NOMO-1 treated with dmso at 0.1 percent for 144 hours (cell line): ENCODE results near the gene APOBEC3C.
A peak's percentile ranks its signal among the peaks of the same experiment; 100 is the strongest.
"Not testable (repeated sequence)": the region's sequence is repeated elsewhere in the genome, so short reads cannot be mapped to it uniquely, and the experiment has no call there.

ENCODE experiments used
- DNase-seq: peaks from one replicate; lab custom pipeline; 2025; ENCODE audit not compliant: unreplicated experiment; lab: John Stamatoyannopoulos, UW

APOBEC3C gene

GRCh38 chr22:39020021-39020651 lies 6.1 kb downstream of the APOBEC3C start:
- not testable (repeated sequence) for DNase-seq

DNA sequence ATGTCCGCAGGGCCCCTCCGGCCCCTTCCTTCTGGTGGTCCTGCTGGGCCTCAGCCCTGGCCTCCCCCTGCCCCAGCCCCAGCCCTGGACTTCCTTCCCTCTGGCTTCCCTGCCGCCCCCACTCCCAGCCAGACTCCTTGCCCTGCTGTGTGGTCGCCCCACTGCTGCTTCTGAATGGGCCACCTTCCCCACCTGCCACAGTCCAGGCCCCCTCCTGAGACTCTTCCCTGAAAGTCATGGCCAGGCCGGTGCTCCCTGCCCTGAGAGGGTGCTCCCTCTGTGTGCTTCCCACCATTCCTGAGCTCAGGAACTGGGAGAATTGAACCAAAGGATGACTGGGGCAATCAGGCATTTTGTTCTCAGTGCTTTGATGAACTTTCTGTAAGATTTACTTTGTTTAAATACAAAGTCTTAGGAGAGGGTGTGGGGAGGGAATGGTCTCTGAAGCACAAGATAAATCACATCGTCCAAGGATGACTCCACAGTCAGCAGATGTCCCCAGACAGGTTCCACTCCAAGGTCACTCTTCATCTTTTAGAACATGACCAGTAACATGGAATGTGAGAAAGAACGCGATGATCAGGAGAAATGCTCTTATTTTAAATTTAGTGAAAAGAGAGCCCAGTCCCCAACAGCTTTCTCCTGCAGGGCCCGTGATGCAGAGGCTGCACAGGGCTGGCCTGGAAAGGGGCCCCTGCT lies 7.6 kb downstream of the APOBEC3C start:
- no peak for DNase-seq

DNA sequence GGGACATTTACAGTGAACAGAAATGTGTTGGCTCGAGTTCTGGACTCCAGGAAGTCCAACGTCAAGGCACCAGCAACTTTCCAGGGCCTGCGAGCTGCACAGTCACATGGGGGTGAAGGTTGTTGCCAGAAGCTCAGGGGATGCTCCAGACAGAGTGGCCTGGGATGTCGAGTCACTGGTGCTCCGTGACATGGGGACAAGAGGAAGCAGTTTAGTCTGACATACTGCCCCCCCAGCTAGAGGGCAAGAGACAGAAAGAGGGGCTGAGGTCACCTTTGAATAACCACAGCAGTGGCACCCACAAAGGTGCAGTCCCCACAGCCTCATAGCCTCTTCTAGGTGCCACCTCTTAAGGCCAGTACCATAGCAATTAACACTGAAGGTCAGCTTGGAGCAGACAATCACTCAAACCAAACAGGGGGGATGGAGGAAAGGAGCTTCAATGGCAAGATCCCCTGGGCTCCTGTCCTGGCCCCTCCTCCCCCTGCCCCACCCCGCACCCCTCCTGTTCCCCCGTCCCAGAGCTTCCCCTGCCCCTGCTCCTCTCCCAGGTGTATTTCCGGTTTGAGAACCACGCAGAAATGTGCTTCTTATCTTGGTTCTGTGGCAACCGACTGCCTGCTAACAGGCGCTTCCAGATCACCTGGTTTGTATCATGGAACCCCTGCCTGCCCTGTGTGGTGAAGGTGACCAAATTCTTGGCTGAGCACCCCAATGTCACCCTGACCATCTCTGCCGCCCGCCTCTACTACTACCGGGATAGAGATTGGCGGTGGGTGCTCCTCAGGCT lies 10.7 kb downstream of the APOBEC3C start:
- DNase-seq, result no peak

DNA sequence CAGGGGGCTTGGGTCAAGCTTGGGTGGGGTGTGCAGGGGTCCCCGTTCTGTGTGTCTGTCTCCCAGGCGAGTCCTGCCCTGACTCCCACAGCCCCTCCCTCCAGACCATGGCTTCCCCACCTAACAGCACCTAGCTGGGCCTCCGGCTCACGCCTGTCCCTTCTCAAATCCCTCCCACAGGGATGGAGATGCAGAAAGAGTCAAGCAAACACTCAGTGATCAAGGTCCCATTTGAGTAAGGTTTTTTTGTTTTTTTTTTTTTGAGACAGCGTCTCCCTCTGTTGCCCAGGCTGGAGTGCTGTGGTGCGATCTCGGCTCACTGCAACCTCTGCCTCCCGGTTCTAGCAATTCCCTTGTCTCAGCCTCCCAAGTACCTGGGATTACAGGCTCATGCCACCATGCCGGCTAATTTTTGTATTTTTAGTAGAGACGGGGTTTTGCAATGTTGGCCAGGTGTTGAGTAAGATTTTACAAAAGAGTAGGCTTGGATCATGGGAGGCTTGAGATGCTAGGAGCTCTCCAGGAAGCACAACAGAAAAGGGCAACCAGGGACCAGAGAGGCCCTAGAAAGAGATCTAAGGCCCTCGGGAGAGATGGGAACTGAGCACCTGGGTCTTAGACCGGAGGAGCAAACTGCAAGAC lies 12.6 kb downstream of the APOBEC3C start:
- no peak for DNase-seq

GRCh38 chr22:39027717-39028116 lies 13.7 kb downstream of the APOBEC3C start:
- DNase-seq, result no peak

- DNase-seq, result no peak
Observed at GRCh38 chr22:39028281-39028680, 14.2 kb downstream of the APOBEC3C start.

DNA sequence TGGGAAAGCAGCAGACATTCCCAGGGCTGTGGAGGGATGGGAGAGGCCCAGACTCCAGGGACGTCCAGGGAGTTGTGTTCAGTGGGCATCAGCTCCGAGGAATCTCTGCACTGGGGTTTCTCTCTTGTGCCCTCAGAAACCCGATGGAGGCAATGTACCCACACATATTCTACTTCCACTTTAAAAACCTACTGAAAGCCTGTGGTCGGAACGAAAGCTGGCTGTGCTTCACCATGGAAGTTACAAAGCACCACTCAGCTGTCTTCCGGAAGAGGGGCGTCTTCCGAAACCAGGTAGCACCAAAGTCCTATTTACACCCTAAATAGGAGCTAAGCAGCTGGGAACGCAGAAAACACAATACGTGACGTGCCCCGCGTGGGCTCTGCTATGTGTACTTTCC lies 15.2 kb downstream of the APOBEC3C start:
- DNase-seq, result no peak

GRCh38 chr22:39030705-39031104 lies 16.6 kb downstream of the APOBEC3C start:
- DNase-seq, result no peak

GRCh38 chr22:39031434-39032295 lies 17.6 kb downstream of the APOBEC3C start:
- DNase-seq, result not testable (repeated sequence)

DNA sequence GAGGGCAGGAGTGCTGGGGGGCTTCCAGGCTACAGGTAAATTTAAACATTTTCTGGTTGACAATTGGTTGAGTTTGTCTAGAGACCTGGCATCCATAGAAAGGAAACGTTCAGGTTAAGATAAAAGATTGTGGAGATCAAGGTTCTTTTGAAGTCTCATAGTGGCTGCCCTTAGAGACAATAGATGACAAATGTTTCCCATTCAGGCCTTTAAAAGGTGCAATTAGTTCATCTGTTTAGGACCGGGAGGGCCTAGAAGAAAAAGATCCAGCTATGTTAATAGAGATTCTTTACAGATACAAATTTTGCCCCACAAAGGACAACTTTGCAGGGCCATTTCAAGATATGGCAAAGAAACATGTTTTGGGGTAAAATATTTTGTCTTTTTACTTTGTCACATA lies 23.0 kb downstream of the APOBEC3C start:
- DNase-seq, result not testable (repeated sequence)

GRCh38 chr22:39039306-39040126 lies 25.5 kb downstream of the APOBEC3C start:
- DNase-seq, result no peak

DNA sequence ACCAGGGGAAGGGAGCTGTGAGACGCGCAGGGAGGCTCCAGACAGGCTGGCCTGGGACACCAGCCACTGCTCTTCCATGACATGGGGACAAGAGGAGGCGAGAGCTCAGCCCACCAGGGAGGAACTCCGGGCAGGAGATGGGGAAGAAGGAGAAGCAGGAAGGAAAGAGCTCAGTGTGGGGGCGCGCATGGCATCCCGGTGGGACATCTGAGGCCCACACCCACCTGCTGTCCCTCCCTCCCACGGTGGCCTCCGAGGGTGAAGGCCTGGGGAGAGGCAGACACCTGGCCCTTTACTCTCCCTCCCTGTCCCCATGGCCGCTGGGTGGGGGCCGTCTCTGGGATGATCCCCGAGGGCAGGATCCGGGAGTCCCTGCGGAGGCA lies 26.1 kb downstream of the APOBEC3C start:
- DNase-seq, result not testable (repeated sequence)

DNA sequence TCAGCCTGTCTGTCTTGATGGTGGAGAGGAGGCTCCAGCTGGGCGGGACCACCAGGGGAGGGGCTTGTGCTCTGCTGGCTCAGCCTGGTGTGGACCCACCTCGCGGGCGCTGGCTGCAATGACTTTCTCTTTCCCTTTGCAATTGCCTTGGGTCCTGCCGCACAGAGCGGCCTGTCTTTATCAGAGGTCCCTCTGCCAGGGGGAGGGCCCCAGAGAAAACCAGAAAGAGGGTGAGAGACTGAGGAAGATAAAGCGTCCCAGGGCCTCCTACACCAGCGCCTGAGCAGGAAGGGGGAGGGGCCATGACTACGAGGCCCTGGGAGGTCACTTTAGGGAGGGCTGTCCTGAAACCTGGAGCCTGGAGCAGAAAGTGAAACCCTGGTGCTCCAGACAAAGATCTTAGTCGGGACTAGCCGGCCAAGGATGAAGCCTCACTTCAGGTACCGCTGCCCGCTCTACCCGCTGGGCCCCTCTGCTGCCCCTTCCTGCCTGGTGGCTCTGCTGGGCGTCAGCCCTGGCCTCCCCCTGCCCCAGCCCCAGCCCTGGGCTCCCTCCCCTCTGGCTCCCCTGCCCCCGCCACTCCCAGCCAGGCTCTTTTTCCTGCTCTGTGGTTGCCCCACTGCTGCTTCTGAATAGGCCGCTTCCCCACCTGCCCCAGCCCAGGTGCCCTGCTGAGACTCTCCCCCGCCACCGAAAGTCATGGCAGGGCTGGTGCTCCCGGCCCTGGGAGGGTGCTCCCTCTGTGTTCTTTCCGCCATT lies 26.7 kb downstream of the APOBEC3C start, which contains the start of gene APOBEC3F:
Gene APOBEC3F (plus strand): TSS at position 327 of the 759 bp plus-strand sequence. CDS start 97 bp downstream, at position 424.
- DNase-seq, result peak; percentile 21

GRCh38 chr22:39041908-39042307 lies 27.9 kb downstream of the APOBEC3C start:
- DNase-seq, result no peak

DNA sequence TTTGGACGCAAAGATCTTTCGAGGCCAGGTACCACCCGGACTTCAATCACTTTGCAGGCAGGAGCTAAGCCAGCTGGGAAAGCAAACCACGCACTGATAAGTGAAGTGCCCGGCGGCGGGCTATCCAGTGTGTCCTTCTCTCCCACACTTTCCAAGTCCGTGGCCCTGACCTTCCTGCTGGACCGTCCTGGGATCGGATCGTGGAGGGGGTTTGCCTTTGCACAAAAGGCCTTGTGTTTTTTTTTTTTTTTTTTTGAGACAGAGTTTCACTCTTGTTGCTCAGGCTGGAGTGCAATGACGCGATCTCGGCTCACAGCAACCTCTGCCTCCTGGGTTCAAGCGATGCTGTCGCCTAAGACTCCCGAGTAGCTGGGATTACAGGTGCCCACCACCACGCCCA lies 29.0 kb downstream of the APOBEC3C start:
- DNase-seq, result not testable (repeated sequence)

DNA sequence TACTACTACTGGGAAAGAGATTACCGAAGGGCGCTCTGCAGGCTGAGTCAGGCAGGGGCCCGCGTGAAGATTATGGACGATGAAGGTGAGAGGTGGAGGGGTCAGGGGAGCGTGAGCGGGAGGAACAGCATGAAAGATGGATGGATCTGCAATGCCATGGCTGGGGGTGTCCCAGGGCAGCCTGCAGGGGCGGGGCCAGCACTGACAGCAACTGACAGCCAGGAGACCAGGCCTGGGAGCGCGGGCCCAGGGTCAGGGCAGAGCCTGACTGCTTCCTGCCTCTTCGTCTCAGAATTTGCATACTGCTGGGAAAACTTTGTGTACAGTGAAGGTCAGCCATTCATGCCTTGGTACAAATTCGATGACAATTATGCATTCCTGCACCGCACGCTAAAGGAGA lies 31.1 kb downstream of the APOBEC3C start:
- DNase-seq, result not testable (repeated sequence)

DNA sequence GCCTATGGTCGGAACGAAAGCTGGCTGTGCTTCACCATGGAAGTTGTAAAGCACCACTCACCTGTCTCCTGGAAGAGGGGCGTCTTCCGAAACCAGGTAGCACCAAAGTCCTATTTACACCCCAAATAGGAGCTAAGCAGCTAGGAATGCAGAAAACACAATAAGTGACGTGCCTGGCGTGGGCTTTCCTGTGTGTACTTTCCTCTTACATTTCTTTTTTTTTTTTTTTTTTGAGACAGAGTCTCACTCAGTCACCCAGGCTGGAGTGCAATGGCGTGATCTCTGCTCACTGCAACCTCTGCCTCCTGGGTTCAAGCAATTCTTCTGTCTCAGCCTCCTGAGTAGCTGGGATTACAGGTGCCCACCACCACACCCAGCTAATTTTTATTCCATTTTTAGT lies 35.4 kb downstream of the APOBEC3C start:
- DNase-seq, result not testable (repeated sequence)

DNA sequence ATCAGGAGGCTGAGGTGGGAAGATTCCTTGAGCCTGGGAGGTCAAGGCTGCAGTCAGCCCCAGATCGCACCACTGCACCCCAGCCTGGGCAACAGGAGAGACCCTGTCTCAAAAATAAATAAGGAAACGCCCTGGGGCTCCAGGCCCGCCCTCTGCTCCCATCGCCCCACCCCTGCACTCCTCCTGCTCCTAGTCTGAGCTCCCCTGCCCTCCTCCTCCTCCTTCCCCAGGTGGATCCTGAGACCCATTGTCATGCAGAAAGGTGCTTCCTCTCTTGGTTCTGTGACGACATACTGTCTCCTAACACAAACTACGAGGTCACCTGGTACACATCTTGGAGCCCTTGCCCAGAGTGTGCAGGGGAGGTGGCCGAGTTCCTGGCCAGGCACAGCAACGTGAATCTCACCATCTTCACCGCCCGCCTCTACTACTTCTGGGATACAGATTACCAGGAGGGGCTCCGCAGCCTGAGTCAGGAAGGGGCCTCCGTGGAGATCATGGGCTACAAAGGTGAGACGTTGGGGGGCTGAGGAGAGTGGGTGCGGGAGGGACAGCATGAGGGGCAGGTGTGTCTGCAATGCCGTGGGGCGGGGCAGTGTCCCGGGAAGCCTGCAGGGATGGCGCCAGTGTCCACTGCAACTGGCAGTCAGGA lies 37.9 kb downstream of the APOBEC3C start:
- not testable (repeated sequence) for DNase-seq
